ENCODE data around the gene TXK. TPM values are rescaled to one million over a fixed set of nuclear protein-coding genes. Genes with fewer than 3 reads are reported as not detected.

TXK gene
- total RNA-seq, 1 experiment from 2014 or later: 0.70 TPM

DNA sequence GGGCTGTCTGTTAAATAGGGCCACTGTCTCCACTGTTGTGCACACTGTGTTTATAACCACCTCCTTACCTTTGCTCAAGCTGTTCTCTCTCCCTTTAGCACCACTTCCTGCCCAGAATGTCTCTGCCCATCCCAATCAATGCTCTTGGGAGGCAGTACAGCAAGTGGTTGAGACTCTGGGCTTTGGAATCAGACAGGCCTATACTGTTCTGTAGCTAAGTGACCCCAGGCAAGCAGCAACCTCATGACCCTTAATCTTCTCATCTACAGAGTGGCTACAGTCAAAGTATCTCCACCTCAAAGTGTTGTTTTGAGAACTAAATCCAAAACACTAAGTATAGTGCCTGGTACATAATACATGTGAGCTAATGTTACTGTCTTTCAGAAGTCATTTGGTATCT is 3.8 kb upstream of the TXK start:
- no peak overlapping the region for H3K4me3 Mint-ChIP-seq
- no peak for ATAC-seq
- H3K27ac Mint-ChIP-seq: no peak overlapping the region

More for the DNA sequence above, 3.8 kb upstream of the TXK start:
- H3K9me3 Mint-ChIP-seq: no peaks in the 10 kb centered on the region
- H3K4me1 Mint-ChIP-seq: no peaks in the 10 kb centered on the region
- H3K36me3 Mint-ChIP-seq: peaks cover 46% of the 10 kb centered on the region
- POLR2A ChIA-PET: no interaction called here
- DNase-seq (ENCODE audit: low spot score): no peak
- no peaks in the 10 kb centered on the region for H3K27me3 Mint-ChIP-seq (ENCODE audit: low read depth)
- TF ChIP-seq FOXP4 (CRISPR knock-in tag; IDR thresholded peaks at IDR 0.05) (no peak), KAT7 (CRISPR knock-in tag; IDR thresholded peaks at IDR 0.05; ENCODE audit: borderline replicate concordance) (no peak), ZNF512 (CRISPR knock-in tag; IDR thresholded peaks at IDR 0.05; ENCODE audit: borderline replicate concordance) (no peak), FOXJ3 (CRISPR knock-in tag; IDR thresholded peaks at IDR 0.05; ENCODE audit: borderline replicate concordance) (no peak), SOX15 (CRISPR knock-in tag; IDR thresholded peaks at IDR 0.05) (no peak), ZBTB43 (CRISPR knock-in tag; IDR thresholded peaks at IDR 0.05) (no peak), ZNF219 (CRISPR knock-in tag; IDR thresholded peaks at IDR 0.05; ENCODE audit: borderline replicate concordance) (no peak), HMGA2 (CRISPR knock-in tag; IDR thresholded peaks at IDR 0.05) (no peak), ZNF671 (CRISPR knock-in tag; IDR thresholded peaks at IDR 0.05) (no peak), HMGXB4 (CRISPR knock-in tag; IDR thresholded peaks at IDR 0.05) (no peak)
- TF ChIP-seq, protein P1, sequence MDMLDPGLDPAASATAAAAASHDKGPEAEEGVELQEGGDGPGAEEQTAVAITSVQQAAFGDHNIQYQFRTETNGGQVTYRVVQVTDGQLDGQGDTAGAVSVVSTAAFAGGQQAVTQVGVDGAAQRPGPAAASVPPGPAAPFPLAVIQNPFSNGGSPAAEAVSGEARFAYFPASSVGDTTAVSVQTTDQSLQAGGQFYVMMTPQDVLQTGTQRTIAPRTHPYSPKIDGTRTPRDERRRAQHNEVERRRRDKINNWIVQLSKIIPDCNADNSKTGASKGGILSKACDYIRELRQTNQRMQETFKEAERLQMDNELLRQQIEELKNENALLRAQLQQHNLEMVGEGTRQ (CRISPR knock-in tag; IDR thresholded peaks at IDR 0.05): no peak
- TF ChIP-seq, protein P2, sequence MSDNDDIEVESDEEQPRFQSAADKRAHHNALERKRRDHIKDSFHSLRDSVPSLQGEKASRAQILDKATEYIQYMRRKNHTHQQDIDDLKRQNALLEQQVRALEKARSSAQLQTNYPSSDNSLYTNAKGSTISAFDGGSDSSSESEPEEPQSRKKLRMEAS (CRISPR knock-in tag; IDR thresholded peaks at IDR 0.05): no peak
- TF ChIP-seq, protein P3, sequence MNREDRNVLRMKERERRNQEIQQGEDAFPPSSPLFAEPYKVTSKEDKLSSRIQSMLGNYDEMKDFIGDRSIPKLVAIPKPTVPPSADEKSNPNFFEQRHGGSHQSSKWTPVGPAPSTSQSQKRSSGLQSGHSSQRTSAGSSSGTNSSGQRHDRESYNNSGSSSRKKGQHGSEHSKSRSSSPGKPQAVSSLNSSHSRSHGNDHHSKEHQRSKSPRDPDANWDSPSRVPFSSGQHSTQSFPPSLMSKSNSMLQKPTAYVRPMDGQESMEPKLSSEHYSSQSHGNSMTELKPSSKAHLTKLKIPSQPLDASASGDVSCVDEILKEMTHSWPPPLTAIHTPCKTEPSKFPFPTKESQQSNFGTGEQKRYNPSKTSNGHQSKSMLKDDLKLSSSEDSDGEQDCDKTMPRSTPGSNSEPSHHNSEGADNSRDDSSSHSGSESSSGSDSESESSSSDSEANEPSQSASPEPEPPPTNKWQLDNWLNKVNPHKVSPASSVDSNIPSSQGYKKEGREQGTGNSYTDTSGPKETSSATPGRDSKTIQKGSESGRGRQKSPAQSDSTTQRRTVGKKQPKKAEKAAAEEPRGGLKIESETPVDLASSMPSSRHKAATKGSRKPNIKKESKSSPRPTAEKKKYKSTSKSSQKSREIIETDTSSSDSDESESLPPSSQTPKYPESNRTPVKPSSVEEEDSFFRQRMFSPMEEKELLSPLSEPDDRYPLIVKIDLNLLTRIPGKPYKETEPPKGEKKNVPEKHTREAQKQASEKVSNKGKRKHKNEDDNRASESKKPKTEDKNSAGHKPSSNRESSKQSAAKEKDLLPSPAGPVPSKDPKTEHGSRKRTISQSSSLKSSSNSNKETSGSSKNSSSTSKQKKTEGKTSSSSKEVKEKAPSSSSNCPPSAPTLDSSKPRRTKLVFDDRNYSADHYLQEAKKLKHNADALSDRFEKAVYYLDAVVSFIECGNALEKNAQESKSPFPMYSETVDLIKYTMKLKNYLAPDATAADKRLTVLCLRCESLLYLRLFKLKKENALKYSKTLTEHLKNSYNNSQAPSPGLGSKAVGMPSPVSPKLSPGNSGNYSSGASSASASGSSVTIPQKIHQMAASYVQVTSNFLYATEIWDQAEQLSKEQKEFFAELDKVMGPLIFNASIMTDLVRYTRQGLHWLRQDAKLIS (CRISPR knock-in tag; IDR thresholded peaks at IDR 0.05; ENCODE audit: borderline replicate concordance): no peak
- TF ChIP-seq, protein P4, sequence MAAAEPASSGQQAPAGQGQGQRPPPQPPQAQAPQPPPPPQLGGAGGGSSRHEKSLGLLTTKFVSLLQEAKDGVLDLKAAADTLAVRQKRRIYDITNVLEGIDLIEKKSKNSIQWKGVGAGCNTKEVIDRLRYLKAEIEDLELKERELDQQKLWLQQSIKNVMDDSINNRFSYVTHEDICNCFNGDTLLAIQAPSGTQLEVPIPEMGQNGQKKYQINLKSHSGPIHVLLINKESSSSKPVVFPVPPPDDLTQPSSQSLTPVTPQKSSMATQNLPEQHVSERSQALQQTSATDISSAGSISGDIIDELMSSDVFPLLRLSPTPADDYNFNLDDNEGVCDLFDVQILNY (CRISPR knock-in tag; IDR thresholded peaks at IDR 0.05): no peak
- CTCF ChIA-PET: no interaction called here
